Ovary (tissue), 9 donors: ENCODE data around the gene ANKRD29. TPM values are rescaled to one million over a fixed set of nuclear protein-coding genes. Genes with fewer than 3 reads are reported as not detected.

Experiments used
- DNase-seq, 5 donors: peaks; one replicate each; pipeline ENCODE4 v3.0.0-alpha.2; 2019 to 2020
- H3K27ac ChIP-seq, 2 donors: fragments of 200-600 bp; one replicate each; pipeline versions ENCODE4 v1.5.1 to v1.8.0; 2019 to 2022
- H3K27me3 ChIP-seq: fragments of 200-600 bp; one replicate; pipeline ENCODE4 v1.8.0; 2022
- H3K36me3 ChIP-seq: fragments of 200-600 bp; sonication (generic); one replicate; pipeline ENCODE4 v1.5.1; 2019
- H3K4me1 ChIP-seq: one replicate; pipeline ENCODE4 v1.8.1; 2013; ENCODE audit warnings: mild to moderate bottlenecking, moderate library complexity; ENCODE audit not compliant: insufficient read depth
- H3K4me3 ChIP-seq: fragments of 200-600 bp; sonication (generic); one replicate; pipeline ENCODE4 v1.5.1; 2017
- H3K9me3 ChIP-seq, 2 donors: fragments of 200-600 bp in 1 of 2; sonication (generic) in 1 of 2; one replicate each; pipeline versions ENCODE4 v1.5.1 to v1.8.1; 2013 to 2019; ENCODE audit warnings: mild to moderate bottlenecking in 1 of 2, moderate library complexity in 1 of 2
- CTCF ChIP-seq, 3 donors: fragments of 450-650 bp in 2 of 3; fragments of 200-600 bp in 1 of 3; IDR thresholded peaks; one replicate each; pipeline versions ENCODE4 v1.5.1 to v1.8.0; 2016 to 2022; ENCODE audit warnings: antibody characterized with exemption in 3 of 3, mild to moderate bottlenecking in 1 of 3
- EP300 ChIP-seq: sonication (generic); formaldehyde crosslinking; IDR thresholded peaks from one replicate; pipeline ENCODE4 v1.6.1; 2017; ENCODE audit warnings: antibody characterized with exemption
- POLR2A ChIP-seq: fragments of 450-650 bp; IDR thresholded peaks from one replicate; pipeline ENCODE4 v1.6.1; 2017; ENCODE audit warnings: antibody characterized with exemption, mild to moderate bottlenecking, moderate library complexity
- WGBS, 3 donors: extraction: QIAGEN DNeasy Blood & Tissue Kit in 1 of 3; methylation state at CpG; one replicate each; pipeline versions ENCODE4 v1.1.5 to v1.1.7; 2013 to 2017; 5-methylcytosine and 5-hydroxymethylcytosine counted together
- intact Hi-C, 4 donors: fragments of 100-400 bp; cut with DNase I; formaldehyde crosslinking; loops; one replicate each; pipeline versions ENCODE4 v1.11.0 to v1.15.1; 2022 to 2023
- polyA plus RNA-seq, 2 donors: library from polyadenylated mRNA; stranded (reverse); fragments of 200-250 nt in 1 of 2; fragments of 350-450 nt in 1 of 2; fragmentation: Illumina TruSeq in 1 of 2; extraction: RNeasy Lipid Tissue Mini Kit (QIAGEN cat#74804) in 1 of 2; gene quantifications; one replicate each; pipeline ENCODE4 v1.2.3, GENCODE V29; 2013 to 2014
- total RNA-seq, 7 donors: library from RNA; depleted of rRNA in 2 of 7; stranded (reverse); fragments of >200 nt in 2 of 7; fragmentation: NEBNext Ultra II Directional in 3 of 7; extraction: Animal tissue kit (Norgen Biotek cat#: 25700) in 3 of 7; gene quantifications; one replicate each; pipeline versions ENCODE4 v1.1.0 to v1.2.4, GENCODE V29; 2016 to 2023
- donor health status: DM: no; HTN: no; CAD: no; lungs with moderate emphysema.
- donor health status: DM: no; HTN: no; CAD: no.
- donor health status: Bipolar disorder and iron deficiency.
- donor health status: DM: yes; HTN: yes; CAD: no.
- donor health status: DM: no; HTN: no; CAD: no.
- donor health status: DM: yes; HTN: yes; CAD: no.

Gene ANKRD29
- total and polyA plus RNA-seq, 9 donors, result 14.6 to 25.7 (median 17.6) TPM

GRCh38 chr18:23661735-23662308 lies 889 bp downstream of the ANKRD29 start:
- Histone ChIP-seq H3K4me3 (peak overlapping the region; percentile 67), H3K4me1 (peaks cover 2% of the 10 kb centered on the region), H3K36me3 (no peaks in the 10 kb centered on the region), H3K27me3 (no peaks in the 10 kb centered on the region), H3K27ac (no peak overlapping the region), H3K9me3 (no peaks in the 10 kb centered on the region)
- TF ChIP-seq EP300, result no peak
- TF ChIP-seq POLR2A, result no peak
- no peak for TF ChIP-seq CTCF (IDR thresholded peaks at IDR 0.05)
- 42 to 48% (median 45%) methylated on average over 9 of the region's 9 CpGs for WGBS, 3 donors
- intact Hi-C loops, result no loop called here
- DNase-seq, result no peak

- intact Hi-C loops, result no loop called here
- peaks cover 2% of the 10 kb centered on the region for H3K4me1 ChIP-seq
- H3K27ac ChIP-seq, result no peak overlapping the region
- H3K36me3 ChIP-seq, result no peaks in the 10 kb centered on the region
- H3K9me3 ChIP-seq, result no peaks in the 10 kb centered on the region
- no peaks in the 10 kb centered on the region for H3K27me3 ChIP-seq
- no peak overlapping the region for H3K4me3 ChIP-seq
- no peak for TF ChIP-seq CTCF (IDR thresholded peaks at IDR 0.05)
- no peak for TF ChIP-seq POLR2A
- TF ChIP-seq EP300, result no peak
- 79 to 87% (median 84%) methylated on average over 5 of the region's 5 CpGs for WGBS, 3 donors
- no peak for DNase-seq
Measured at GRCh38 chr18:23658285-23658684, 4.4 kb downstream of the ANKRD29 start.

GRCh38 chr18:23652232-23652631 lies 10.5 kb downstream of the ANKRD29 start:
- H3K27ac ChIP-seq, result no peak overlapping the region

GRCh38 chr18:23650968-23651927 lies 11.5 kb downstream of the ANKRD29 start:
- intact Hi-C loops, result no loop called here
- Histone ChIP-seq H3K4me3 (no peak overlapping the region), H3K27me3 (no peaks in the 10 kb centered on the region), H3K27ac (no peak overlapping the region), H3K36me3 (no peaks in the 10 kb centered on the region), H3K4me1 (no peaks in the 10 kb centered on the region), H3K9me3 (no peaks in the 10 kb centered on the region)
- no peak for TF ChIP-seq CTCF (IDR thresholded peaks at IDR 0.05)
- no peak for TF ChIP-seq EP300
- no peak for TF ChIP-seq POLR2A
- WGBS, 3 donors, result 71 to 82% (median 72%) methylated on average over 6 of the region's 6 CpGs
- no peak for DNase-seq

More at GRCh38 chr18:23652232-23652631, 10.5 kb downstream of the ANKRD29 start:
- Histone ChIP-seq H3K4me3 (no peak overlapping the region), H3K9me3 (no peaks in the 10 kb centered on the region), H3K4me1 (no peaks in the 10 kb centered on the region), H3K27me3 (no peaks in the 10 kb centered on the region), H3K36me3 (no peaks in the 10 kb centered on the region)
- no peak for DNase-seq
- WGBS, 3 donors, result 81 to 84% (median 83%) methylated on average over 6 of the region's 6 CpGs
- TF ChIP-seq EP300 (no peak), POLR2A (no peak), CTCF (IDR thresholded peaks at IDR 0.05) (no peak)
- intact Hi-C loops, result no loop called here
